Putamen (tissue), 1 donor: Measurements from ENCODE around the gene RHOV.

ENCODE experiments used
- DNase-seq: peaks from one replicate; pipeline ENCODE4 v3.0.0-alpha.2; 2016; ENCODE audit warnings: low spot score

The RHOV gene

GRCh38 chr15:40845036-40845435 lies 29.0 kb downstream of the RHOV start:
- DNase-seq: no peak

DNA sequence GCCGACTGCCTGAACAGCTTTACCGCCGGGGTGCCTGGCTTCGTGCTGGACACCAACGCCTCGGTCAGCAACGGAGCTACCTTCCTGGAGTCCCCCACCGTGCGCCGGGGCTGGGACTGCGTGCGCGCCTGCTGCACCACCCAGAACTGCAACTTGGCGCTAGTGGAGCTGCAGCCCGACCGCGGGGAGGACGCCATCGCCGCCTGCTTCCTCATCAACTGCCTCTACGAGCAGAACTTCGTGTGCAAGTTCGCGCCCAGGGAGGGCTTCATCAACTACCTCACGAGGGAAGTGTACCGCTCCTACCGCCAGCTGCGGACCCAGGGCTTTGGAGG lies 29.4 kb downstream of the RHOV start:
- DNase-seq: no peak

GRCh38 chr15:40843885-40844695 lies 29.9 kb downstream of the RHOV start, which contains the start of gene SPINT1:
TSS of gene SPINT1 (plus strand) at chr15:40844048. CDS start at chr15:40844555, 507 bp downstream.
- DNase-seq: no peak

- DNase-seq: no peak
Measured at GRCh38 chr15:40843261-40843884, 30.7 kb downstream of the RHOV start.

GRCh38 chr15:40841741-40842140 lies 32.3 kb downstream of the RHOV start:
- no peak for DNase-seq

DNA sequence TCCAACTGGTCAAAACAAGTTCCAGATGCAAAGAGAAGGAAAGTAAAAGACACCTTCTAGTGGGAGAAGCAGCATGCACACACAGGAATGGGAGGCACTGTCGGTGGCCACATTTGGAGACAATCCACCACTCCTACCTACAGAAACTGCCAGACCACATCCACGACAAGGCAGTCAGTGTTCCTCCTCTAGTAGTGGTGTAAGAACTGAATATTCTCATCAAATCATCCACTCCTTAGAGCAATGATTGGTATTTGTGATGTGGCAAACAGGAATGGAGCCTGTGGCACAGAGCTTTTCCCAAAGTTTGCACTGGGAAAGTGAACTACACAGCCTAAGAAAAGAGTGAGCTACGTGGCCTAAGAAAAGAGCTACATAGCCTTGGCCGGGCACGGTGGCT lies 35.3 kb downstream of the RHOV start:
- no peak for DNase-seq

GRCh38 chr15:40836020-40836419 lies 38.0 kb downstream of the RHOV start:
- DNase-seq: no peak

DNA sequence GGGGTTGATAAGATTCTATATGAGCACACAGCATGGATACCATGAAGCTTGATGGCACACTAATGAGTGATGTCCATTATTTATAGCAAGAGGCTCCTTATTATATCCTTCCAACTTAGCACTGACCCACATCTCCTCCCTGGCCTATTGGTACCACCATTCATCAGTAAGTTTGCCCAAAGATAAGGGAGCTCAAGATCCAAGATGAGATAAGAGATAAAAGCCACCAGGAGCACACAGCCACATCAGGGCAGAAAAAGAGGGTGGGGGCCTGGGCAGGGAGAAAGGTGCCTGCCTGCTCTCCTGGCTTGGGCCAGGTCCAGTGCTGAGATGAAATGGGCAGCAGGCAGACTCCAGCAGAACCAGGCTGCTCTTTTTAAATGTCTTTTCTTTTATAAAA lies 41.1 kb downstream of the RHOV start:
- DNase-seq: no peak

GRCh38 chr15:40831861-40832260 lies 42.2 kb downstream of the RHOV start:
- no peak for DNase-seq

DNA sequence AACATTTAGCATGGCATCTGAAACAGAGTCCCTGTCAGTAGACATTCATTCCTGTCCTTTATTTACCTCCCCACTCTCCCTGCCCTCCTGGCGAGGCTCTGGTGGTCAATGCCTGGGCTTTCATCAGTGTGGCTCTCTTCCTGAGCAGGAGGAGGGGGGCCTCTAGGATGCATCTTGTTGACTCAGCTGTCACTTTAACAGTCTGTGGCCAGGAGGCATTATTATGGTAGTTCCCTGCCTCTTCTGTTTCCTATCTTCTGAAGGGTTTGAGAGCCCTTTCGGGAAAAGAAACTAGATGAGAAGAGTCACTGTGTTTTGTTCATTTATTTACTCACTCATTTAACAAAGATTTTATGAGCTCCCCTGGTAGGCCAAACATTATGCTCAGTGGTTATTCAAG lies 43.1 kb downstream of the RHOV start:
- no peak for DNase-seq

- DNase-seq: no peak
Measured at GRCh38 chr15:40829115-40829514, 44.9 kb downstream of the RHOV start.

GRCh38 chr15:40828447-40829036 lies 45.5 kb downstream of the RHOV start, which contains the start of gene PPP1R14D:
TSS of gene PPP1R14D (minus strand) at chr15:40828708. CDS start at chr15:40828641, 67 bp downstream.
- DNase-seq: no peak

GRCh38 chr15:40826423-40827075 lies 47.5 kb downstream of the RHOV start:
- DNase-seq: no peak

DNA sequence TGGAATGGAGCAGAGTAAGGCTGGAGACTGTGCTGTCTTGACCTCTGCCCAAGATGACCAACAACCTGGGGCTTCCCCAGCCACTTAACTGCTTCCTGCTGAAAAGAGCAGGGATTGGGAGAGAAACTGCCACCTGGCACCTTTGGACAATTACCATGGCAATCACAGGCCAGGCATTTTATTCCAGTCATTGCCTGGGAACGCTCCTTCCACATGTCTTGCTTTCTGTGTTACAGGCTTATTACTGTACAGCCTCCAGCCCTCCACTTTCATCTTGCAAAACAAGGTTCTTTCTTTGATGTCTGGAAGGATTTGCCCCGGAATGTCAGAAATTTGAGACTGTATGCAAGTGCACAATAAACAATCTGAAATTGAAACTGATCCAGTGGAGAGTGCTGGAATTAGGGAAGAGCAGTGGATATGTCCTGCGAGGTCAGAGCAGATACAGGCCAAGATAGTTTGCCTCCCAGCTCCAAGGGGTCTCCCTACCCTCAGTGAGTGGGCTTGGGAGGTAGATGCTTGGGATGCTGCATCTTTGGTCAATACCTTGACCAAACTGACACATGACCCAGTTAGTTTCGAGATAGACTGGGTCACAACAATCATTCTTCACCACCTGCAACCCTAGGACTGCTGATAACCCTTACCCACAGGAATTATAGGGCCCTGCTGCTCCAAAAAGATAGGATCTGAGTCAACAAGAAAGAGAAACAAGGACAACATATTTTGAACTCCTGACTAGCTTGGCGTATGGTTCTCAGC lies 48.2 kb downstream of the RHOV start:
- no peak for DNase-seq

DNA sequence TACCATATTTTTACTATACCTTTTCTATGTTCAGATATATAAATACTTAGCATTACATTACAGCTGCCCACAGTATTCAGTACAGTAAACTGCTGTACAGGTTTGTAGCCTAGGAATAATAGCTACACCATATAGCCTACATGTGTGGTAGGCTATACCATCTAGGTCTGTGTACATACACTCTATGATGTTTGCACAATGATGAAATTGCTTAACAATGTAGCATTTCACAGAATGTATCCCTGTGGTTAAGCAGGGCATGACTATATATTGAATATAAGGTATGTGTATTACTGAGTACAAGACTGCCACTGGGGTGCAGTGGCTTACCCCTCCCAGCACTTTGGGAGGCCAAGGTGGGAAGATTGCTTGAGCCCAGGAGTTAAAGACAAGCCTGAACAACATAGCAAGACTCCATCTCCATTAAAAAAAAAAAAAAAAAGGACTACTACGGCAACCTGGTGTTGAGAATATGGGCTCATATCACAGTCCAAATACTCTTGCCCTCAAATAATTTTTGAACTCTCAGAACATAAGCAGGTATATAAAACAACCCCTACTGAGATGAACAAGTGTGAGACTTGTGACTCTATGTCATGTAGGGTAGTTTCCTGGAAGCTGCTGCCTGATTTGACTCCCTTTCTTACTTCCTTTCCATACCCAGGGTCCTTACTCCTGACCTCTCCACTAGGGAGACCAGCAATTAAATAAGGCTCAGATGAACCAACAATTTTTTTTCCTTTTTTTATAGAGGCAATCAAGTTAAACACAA lies 50.3 kb downstream of the RHOV start:
- DNase-seq: no peak
